Kasumi-1 (cell line): Measurements from ENCODE around the gene KMT2B.
A peak's percentile ranks its signal among the peaks of the same experiment; 100 is the strongest.
"Not testable (repeated sequence)": the region's sequence is repeated elsewhere in the genome, so short reads cannot be mapped to it uniquely, and the experiment has no call there.

Source experiments
- DNase-seq, 2 experiments: peaks; one replicate each; lab custom pipeline; 2025; lab: John Stamatoyannopoulos, UW

Gene KMT2B

GRCh38 chr19:35712567-35713505, 5.0 kb upstream of the KMT2B start:
- no peak for DNase-seq

GRCh38 chr19:35713506-35713850, 4.3 kb upstream of the KMT2B start:
- DNase-seq = no peak

- no peak for DNase-seq
These were observed 3.8 kb upstream of the KMT2B start for GRCh38 chr19:35713904-35714495.

- DNase-seq = peak; percentile 25 to 31
These were observed 3.0 kb upstream of the KMT2B start for GRCh38 chr19:35714601-35715354.

GRCh38 chr19:35715355-35715809, 2.4 kb upstream of the KMT2B start:
- DNase-seq = no peak

- peak in 1 of 2 experiments; percentile 29 for DNase-seq
These were observed 1.6 kb upstream of the KMT2B start for GRCh38 chr19:35715981-35716800.

- DNase-seq = peak; percentile 94 to 96
These were observed 770 bp upstream of the KMT2B start for GRCh38 chr19:35716801-35717664.

- DNase-seq = peak; percentile 11 to 24
These were observed 690 bp downstream of the KMT2B start for GRCh38 chr19:35718345-35719041.

GRCh38 chr19:35719402-35720162, 1.8 kb downstream of the KMT2B start:
- DNase-seq = no peak

- DNase-seq = no peak
These were observed 2.3 kb downstream of the KMT2B start for GRCh38 chr19:35720163-35720524.

- DNase-seq = no peak
These were observed 2.8 kb downstream of the KMT2B start for GRCh38 chr19:35720648-35721047.

GRCh38 chr19:35721374-35721773, 3.6 kb downstream of the KMT2B start:
- no peak for DNase-seq

GRCh38 chr19:35722461-35722860, 4.7 kb downstream of the KMT2B start:
- DNase-seq = no peak

GRCh38 chr19:35722897-35723296, 5.1 kb downstream of the KMT2B start:
- no peak for DNase-seq

- DNase-seq = no peak
These were observed 5.9 kb downstream of the KMT2B start for GRCh38 chr19:35723671-35724070.

GRCh38 chr19:35724132-35724531, 6.3 kb downstream of the KMT2B start:
- not testable (repeated sequence) for DNase-seq

- no peak for DNase-seq
These were observed 6.8 kb downstream of the KMT2B start for GRCh38 chr19:35724560-35724959.

- DNase-seq = no peak
These were observed 7.5 kb downstream of the KMT2B start for GRCh38 chr19:35725216-35725861.
